ENCODE measurements around the gene HPSE2.

DNA sequence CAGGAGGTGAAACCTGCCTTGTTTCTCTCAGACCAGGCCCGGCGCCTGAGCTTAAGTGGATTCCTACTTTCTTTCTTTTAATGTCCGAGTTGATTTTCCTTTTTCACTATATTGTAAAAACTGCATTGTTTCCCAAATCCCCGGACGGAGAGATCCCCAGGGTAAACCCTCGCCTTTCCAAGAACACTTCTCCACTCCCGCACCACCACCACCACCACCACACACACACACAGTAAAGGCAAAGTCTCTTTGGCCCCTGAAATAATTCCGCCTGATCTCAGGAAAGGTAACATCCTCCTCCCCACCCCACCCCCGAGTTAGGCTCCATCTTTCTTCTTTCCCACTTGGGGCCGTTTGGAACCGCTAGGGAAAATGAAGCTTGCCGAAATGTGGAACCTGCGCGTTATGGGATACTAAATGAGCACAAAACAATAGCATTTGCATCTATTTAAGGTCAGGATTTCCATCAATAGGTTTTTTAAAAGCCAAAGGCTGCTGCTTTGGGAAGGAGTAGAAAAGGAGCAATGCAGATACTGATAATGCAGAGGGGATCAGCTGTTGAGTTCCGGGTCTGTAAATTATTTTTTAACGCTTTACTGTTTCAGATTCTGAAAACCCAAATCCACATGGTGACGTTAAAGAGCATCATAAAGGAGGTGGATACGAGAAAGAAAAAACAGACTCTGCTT is 2.5 kb downstream of the HPSE2 start:
- no peak for TF ChIP-seq POLR2A (IDR thresholded peaks at IDR 0.05; ENCODE audit: borderline replicate concordance, extremely low read depth, insufficient read depth, insufficient read length)
- no peak for TF ChIP-seq MAX (IDR thresholded peaks at IDR 0.05)
- TF ChIP-seq JUND (IDR thresholded peaks at IDR 0.05) = no peak
- TF ChIP-seq FOSL1 (IDR thresholded peaks at IDR 0.05; ENCODE audit: low read depth) = no peak
- TF ChIP-seq SIN3A (IDR thresholded peaks at IDR 0.05; ENCODE audit: low read depth) = no peak
- no peak for TF ChIP-seq CTCF (IDR thresholded peaks at IDR 0.05 in 2 of 3, conservative IDR thresholded peaks at IDR 0.05 in 1 of 3; ENCODE audit: borderline replicate concordance in 1 of 3, insufficient read depth in 1 of 3, low read depth in 2 of 3, low read length in 2 of 3)
- TF ChIP-seq CEBPB (IDR thresholded peaks at IDR 0.05; ENCODE audit: low read depth) = no peak

All from HCT116 (cell line).